GM18858 (cell line): ENCODE results near the gene DUSP5.

Experiments
- ATAC-seq: cut with Tn5 transposase; IDR thresholded peaks from one replicate; pipeline ENCODE4 v1.9.1; 2021; ENCODE audit not compliant: unreplicated experiment

DUSP5 gene

GRCh38 chr10:110535958-110536891 is 38.5 kb downstream of the DUSP5 start:
- peak; percentile 71 for ATAC-seq

- ATAC-seq = no peak
These were observed 41.4 kb downstream of the DUSP5 start for GRCh38 chr10:110539091-110539490.

- no peak for ATAC-seq
These were observed 42.3 kb downstream of the DUSP5 start for GRCh38 chr10:110540031-110540430.

- no peak for ATAC-seq
These were observed 47.3 kb downstream of the DUSP5 start for GRCh38 chr10:110544958-110545537.

GRCh38 chr10:110546077-110546476 is 48.4 kb downstream of the DUSP5 start:
- no peak for ATAC-seq

GRCh38 chr10:110546499-110547110 is 48.9 kb downstream of the DUSP5 start:
- ATAC-seq = no peak

GRCh38 chr10:110547139-110547761 is 49.5 kb downstream of the DUSP5 start:
- peak; percentile 55 for ATAC-seq

- ATAC-seq = no peak
These were observed 50.3 kb downstream of the DUSP5 start for GRCh38 chr10:110548002-110548401.

- ATAC-seq = no peak
These were observed 51.5 kb downstream of the DUSP5 start for GRCh38 chr10:110549211-110549610.

- ATAC-seq = no peak
These were observed 56.2 kb downstream of the DUSP5 start for GRCh38 chr10:110553905-110554304.

GRCh38 chr10:110556296-110556695 is 58.6 kb downstream of the DUSP5 start:
- no peak for ATAC-seq

GRCh38 chr10:110556969-110557601 is 59.4 kb downstream of the DUSP5 start:
- no peak for ATAC-seq

- no peak for ATAC-seq
These were observed 60.3 kb downstream of the DUSP5 start for GRCh38 chr10:110558041-110558440.

- no peak for ATAC-seq
These were observed 62.3 kb downstream of the DUSP5 start for GRCh38 chr10:110560012-110560411.
